Cerebellar nuclear complex (tissue), 1 donor: ENCODE data around the gene ERI2.

ENCODE experiments used
- DNase-seq, 2 experiments: peaks; one replicate each; lab custom pipeline; 2025; lab: John Stamatoyannopoulos, UW

The ERI2 gene

GRCh38 chr16:20806168-20807050, at the start of gene ERI2, which contains the start of gene REXO5:
ERI2 (minus strand) TSS chr16:20806472; CDS start chr16:20806430, 42 bp downstream.
REXO5 (plus strand) TSS chr16:20806527; CDS start chr16:20806954, 427 bp downstream.
- peak; percentile 60 to 72 for DNase-seq

GRCh38 chr16:20854963-20855362, 48.7 kb upstream of the ERI2 start:
- no peak for DNase-seq

- DNase-seq, result no peak
These were observed 47.8 kb upstream of the ERI2 start for GRCh38 chr16:20853981-20854620.

- no peak for DNase-seq
These were observed 46.9 kb upstream of the ERI2 start for GRCh38 chr16:20853143-20853542.

- DNase-seq, result no peak
These were observed 45.3 kb upstream of the ERI2 start for GRCh38 chr16:20851601-20852000.

- DNase-seq, result no peak
These were observed 44.7 kb upstream of the ERI2 start for GRCh38 chr16:20850981-20851380.

GRCh38 chr16:20849589-20850390, 43.5 kb upstream of the ERI2 start:
- peak in 1 of 2 experiments; percentile 61 for DNase-seq

GRCh38 chr16:20847550-20847949, 41.3 kb upstream of the ERI2 start:
- no peak for DNase-seq

- DNase-seq, result no peak
These were observed 40.3 kb upstream of the ERI2 start for GRCh38 chr16:20846551-20846950.

- peak in 1 of 2 experiments; percentile 28 for DNase-seq
These were observed 39.8 kb upstream of the ERI2 start for GRCh38 chr16:20846030-20846429.

GRCh38 chr16:20844588-20844987, 38.3 kb upstream of the ERI2 start:
- DNase-seq, result no peak

GRCh38 chr16:20844054-20844453, 37.8 kb upstream of the ERI2 start:
- no peak for DNase-seq

- no peak for DNase-seq
These were observed 33.2 kb upstream of the ERI2 start for GRCh38 chr16:20839504-20839903.

- DNase-seq, result no peak
These were observed 32.0 kb upstream of the ERI2 start for GRCh38 chr16:20838240-20838639.

- peak; percentile 76 for DNase-seq
These were observed 26.8 kb upstream of the ERI2 start for GRCh38 chr16:20833086-20833485.

- DNase-seq, result no peak
These were observed 24.1 kb upstream of the ERI2 start for GRCh38 chr16:20830372-20830771.

GRCh38 chr16:20829536-20829935, 23.3 kb upstream of the ERI2 start:
- DNase-seq, result no peak

- no peak for DNase-seq
These were observed 19.8 kb upstream of the ERI2 start for GRCh38 chr16:20826039-20826566.

- DNase-seq, result no peak
These were observed 16.5 kb upstream of the ERI2 start for GRCh38 chr16:20822521-20823325.

GRCh38 chr16:20821682-20822081, 15.4 kb upstream of the ERI2 start:
- no peak for DNase-seq

GRCh38 chr16:20818929-20819585, 12.8 kb upstream of the ERI2 start:
- no peak for DNase-seq
